Mesenchymal stem cell (in vitro differentiated cells and primary cell): ENCODE measurements around the gene NDRG4.
A peak's percentile ranks its signal among the peaks of the same experiment; 100 is the strongest.

Experiments used
- DNase-seq: peaks from one replicate; pipeline ENCODE4 v3.0.0-alpha.2; 2013
- H2AFZ ChIP-seq: one replicate; pipeline ENCODE4 v1.6.1; 2013; ENCODE audit warnings: low read depth, mild to moderate bottlenecking, control low read depth, inconsistent platforms, low read length, moderate library complexity
- H2AK5ac ChIP-seq: 2 replicates; pipeline ENCODE4 v1.6.1; 2013; ENCODE audit warnings: low read length, moderate library complexity, mild to moderate bottlenecking, inconsistent platforms; ENCODE audit not compliant: severe bottlenecking
- H2BK120ac ChIP-seq: one replicate; pipeline ENCODE4 v1.6.1; 2013; ENCODE audit warnings: low read depth, mild to moderate bottlenecking, inconsistent platforms, low read length, moderate library complexity
- H2BK12ac ChIP-seq, 2 experiments: one replicate each; pipeline ENCODE4 v1.6.1; 2013; ENCODE audit warnings: inconsistent platforms in 2 of 2, low read length in 2 of 2, mild to moderate bottlenecking in 2 of 2, moderate library complexity in 2 of 2, control low read depth in 1 of 2
- H2BK15ac ChIP-seq: one replicate; pipeline ENCODE4 v1.6.1; 2013; ENCODE audit warnings: mild to moderate bottlenecking, low read depth, inconsistent platforms; ENCODE audit not compliant: poor library complexity, severe bottlenecking
- H2BK5ac ChIP-seq: 2 replicates; pipeline ENCODE4 v1.6.1; 2013; ENCODE audit warnings: low read depth, mild to moderate bottlenecking, low read length, control low read depth, inconsistent platforms; ENCODE audit not compliant: poor library complexity, severe bottlenecking
- H3K14ac ChIP-seq, 2 experiments: one replicate each; pipeline ENCODE4 v1.6.1; 2013; ENCODE audit warnings: inconsistent platforms in 2 of 2, low read length in 2 of 2, control low read depth in 1 of 2, mild to moderate bottlenecking in 1 of 2, moderate library complexity in 1 of 2
- H3K18ac ChIP-seq, 2 experiments: one replicate each; pipeline ENCODE4 v1.6.1; 2013; ENCODE audit warnings: inconsistent platforms in 2 of 2, low read length in 2 of 2, control low read depth in 1 of 2, low read depth in 1 of 2, mild to moderate bottlenecking in 1 of 2
- H3K23ac ChIP-seq, 2 experiments: one replicate each; pipeline ENCODE4 v1.6.1; 2013; ENCODE audit warnings: inconsistent platforms in 2 of 2, low read length in 2 of 2, mild to moderate bottlenecking in 2 of 2, moderate library complexity in 2 of 2, control low read depth in 1 of 2
- H3K27ac ChIP-seq: 2 replicates; pipeline ENCODE4 v1.5.1; 2013; ENCODE audit warnings: mild to moderate bottlenecking, moderate library complexity, low read length, control low read depth, inconsistent platforms; ENCODE audit not compliant: poor library complexity, severe bottlenecking
- H3K27me3 ChIP-seq, 2 experiments: 2 replicates each; pipeline versions ENCODE4 v1.6.1 to v1.7.0; 2013; ENCODE audit warnings: low read length in 2 of 2, mild to moderate bottlenecking in 2 of 2, moderate library complexity in 2 of 2, control low read depth in 1 of 2, inconsistent platforms in 1 of 2; ENCODE audit not compliant: control insufficient read depth in 1 of 2, insufficient read depth in 1 of 2
- H3K36me3 ChIP-seq, 2 experiments: 2 replicates each; pipeline versions ENCODE4 v1.6.1 to v1.7.0; 2013; ENCODE audit warnings: low read length in 2 of 2, control low read depth in 1 of 2, inconsistent platforms in 1 of 2, low read depth in 1 of 2, mild to moderate bottlenecking in 1 of 2; ENCODE audit not compliant: insufficient read depth in 2 of 2, control insufficient read depth in 1 of 2
- H3K4ac ChIP-seq, 2 experiments: one replicate each; pipeline ENCODE4 v1.6.1; 2013; ENCODE audit warnings: inconsistent platforms in 2 of 2, low read length in 2 of 2, mild to moderate bottlenecking in 2 of 2, moderate library complexity in 2 of 2, control low read depth in 1 of 2, low read depth in 1 of 2
- H3K4me1 ChIP-seq: 2 replicates; pipeline ENCODE4 v1.6.1; 2013; ENCODE audit warnings: low read depth, low read length, control low read depth; ENCODE audit not compliant: control insufficient read depth, insufficient read depth
- H3K4me2 ChIP-seq: 2 replicates; pipeline ENCODE4 v1.6.1; 2013; ENCODE audit warnings: low read length, mild to moderate bottlenecking, inconsistent platforms; ENCODE audit not compliant: poor library complexity, severe bottlenecking
- H3K4me3 ChIP-seq, 2 experiments: 2 replicates each; pipeline versions ENCODE4 v1.5.1 to v1.7.0; 2013; ENCODE audit warnings: low read length in 2 of 2, mild to moderate bottlenecking in 2 of 2, control low read depth in 1 of 2, low read depth in 1 of 2; ENCODE audit not compliant: insufficient read depth in 1 of 2
- H3K79me1 ChIP-seq: replicated peaks from 2 replicates; pipeline ENCODE4 v1.6.1; 2013; ENCODE audit warnings: mild to moderate bottlenecking, control low read depth, low read length, inconsistent platforms; ENCODE audit not compliant: poor library complexity, severe bottlenecking
- H3K9ac ChIP-seq: 2 replicates; pipeline ENCODE4 v1.7.0; 2013; ENCODE audit warnings: mild to moderate bottlenecking, low read length, moderate library complexity
- H3K9me3 ChIP-seq: 2 replicates; pipeline ENCODE4 v1.7.0; 2013; ENCODE audit warnings: mild to moderate bottlenecking, low read length; ENCODE audit not compliant: control insufficient read depth
- H4K8ac ChIP-seq: one replicate; pipeline ENCODE4 v1.6.1; 2013; ENCODE audit warnings: inconsistent platforms, mild to moderate bottlenecking, low read length, moderate library complexity
- H4K91ac ChIP-seq: one replicate; pipeline ENCODE4 v1.6.1; 2013; ENCODE audit warnings: mild to moderate bottlenecking, low read length, inconsistent platforms
- WGBS: methylation state at CpG from one replicate; pipeline ENCODE4 v1.1.7; 2013; ENCODE audit warnings: mixed read lengths; 5-methylcytosine and 5-hydroxymethylcytosine counted together

Gene NDRG4

GRCh38 chr16:58476791-58477190 lies 23.2 kb upstream of the NDRG4 start:
- no peak overlapping the region for H2BK12ac ChIP-seq
- H3K23ac ChIP-seq = no peak overlapping the region
- no peak overlapping the region for H3K9ac ChIP-seq
- no peak overlapping the region for H3K4me2 ChIP-seq
- no peak overlapping the region for H3K18ac ChIP-seq
- H3K9me3 ChIP-seq = no peaks in the 10 kb centered on the region
- no peaks in the 10 kb centered on the region for H3K4me1 ChIP-seq
- no peak overlapping the region for H4K8ac ChIP-seq
- no peak overlapping the region for H4K91ac ChIP-seq
- no peak overlapping the region for H2BK120ac ChIP-seq
- H3K14ac ChIP-seq = no peak overlapping the region
- H3K79me1 ChIP-seq = no peaks in the 10 kb centered on the region
- DNase-seq = no peak
- no peak overlapping the region for H2BK5ac ChIP-seq
- H3K4ac ChIP-seq = no peak overlapping the region
- peaks cover 30 to 43% of the 10 kb centered on the region in 2 experiments for H3K27me3 ChIP-seq
- no peak overlapping the region for H3K4me3 ChIP-seq
- no peak overlapping the region for H2AFZ ChIP-seq
- no peaks in the 10 kb centered on the region for H3K36me3 ChIP-seq
- no peak overlapping the region for H2AK5ac ChIP-seq
- H3K27ac ChIP-seq = no peak overlapping the region
- no peak overlapping the region for H2BK15ac ChIP-seq
- WGBS = no CpG with 5 or more reads among the region's 1 CpG

- no peak overlapping the region for H3K9ac ChIP-seq
- no peaks in the 10 kb centered on the region for H3K4me1 ChIP-seq
- DNase-seq = no peak
- no peak overlapping the region for H4K91ac ChIP-seq
- no peaks in the 10 kb centered on the region for H3K79me1 ChIP-seq
- H2BK5ac ChIP-seq = no peak overlapping the region
- H3K23ac ChIP-seq = no peak overlapping the region
- H2BK12ac ChIP-seq = no peak overlapping the region
- no peak overlapping the region for H3K4ac ChIP-seq
- H3K4me3 ChIP-seq = no peak overlapping the region
- no peak overlapping the region for H3K4me2 ChIP-seq
- no peak overlapping the region for H2BK15ac ChIP-seq
- no peak overlapping the region for H2BK120ac ChIP-seq
- H3K18ac ChIP-seq = no peak overlapping the region
- WGBS = 96% methylated on average over 2 of the region's 2 CpGs
- H3K14ac ChIP-seq = no peak overlapping the region
- no peak overlapping the region for H4K8ac ChIP-seq
- no peaks in the 10 kb centered on the region for H3K9me3 ChIP-seq
- no peak overlapping the region for H2AFZ ChIP-seq
- peaks cover 22 to 27% of the 10 kb centered on the region in 2 experiments for H3K27me3 ChIP-seq
- no peak overlapping the region for H3K27ac ChIP-seq
- H2AK5ac ChIP-seq = no peak overlapping the region
- H3K36me3 ChIP-seq = no peaks in the 10 kb centered on the region
Observed at GRCh38 chr16:58478427-58478826, 21.5 kb upstream of the NDRG4 start.

- H3K79me1 ChIP-seq = no peaks in the 10 kb centered on the region
- H4K91ac ChIP-seq = no peak overlapping the region
- no peaks in the 10 kb centered on the region for H3K36me3 ChIP-seq
- H2AFZ ChIP-seq = peak overlapping the region; percentile 47
- no peaks in the 10 kb centered on the region for H3K9me3 ChIP-seq
- H2BK120ac ChIP-seq = no peak overlapping the region
- no peak overlapping the region for H3K14ac ChIP-seq
- no peak overlapping the region for H3K18ac ChIP-seq
- no peak overlapping the region for H2BK15ac ChIP-seq
- 95% methylated on average over 11 of the region's 11 CpGs for WGBS
- H3K4ac ChIP-seq = no peak overlapping the region
- no peak overlapping the region for H4K8ac ChIP-seq
- peaks cover 8 to 17% of the 10 kb centered on the region in 2 experiments for H3K27me3 ChIP-seq
- H2BK12ac ChIP-seq = no peak overlapping the region
- no peak overlapping the region for H3K4me2 ChIP-seq
- H3K9ac ChIP-seq = no peak overlapping the region
- no peaks in the 10 kb centered on the region for H3K4me1 ChIP-seq
- no peak overlapping the region for H2BK5ac ChIP-seq
- no peak for DNase-seq
- no peak overlapping the region for H3K27ac ChIP-seq
- H2AK5ac ChIP-seq = no peak overlapping the region
- H3K4me3 ChIP-seq = no peak overlapping the region
- H3K23ac ChIP-seq = no peak overlapping the region
Observed at GRCh38 chr16:58481226-58481869, 18.6 kb upstream of the NDRG4 start.

- H4K91ac ChIP-seq = no peak overlapping the region
- H3K23ac ChIP-seq = no peak overlapping the region
- H3K18ac ChIP-seq = no peak overlapping the region
- H3K79me1 ChIP-seq = no peaks in the 10 kb centered on the region
- H2AK5ac ChIP-seq = no peak overlapping the region
- WGBS = 69% methylated on average over 8 of the region's 8 CpGs
- no peak overlapping the region for H3K4me2 ChIP-seq
- no peak overlapping the region for H3K9ac ChIP-seq
- H2BK5ac ChIP-seq = no peak overlapping the region
- H3K9me3 ChIP-seq = no peaks in the 10 kb centered on the region
- DNase-seq = no peak
- no peak overlapping the region for H3K14ac ChIP-seq
- H4K8ac ChIP-seq = no peak overlapping the region
- no peaks in the 10 kb centered on the region for H3K36me3 ChIP-seq
- H2BK15ac ChIP-seq = no peak overlapping the region
- H3K4me1 ChIP-seq = no peaks in the 10 kb centered on the region
- H2BK12ac ChIP-seq = no peak overlapping the region
- H3K27me3 ChIP-seq = peaks cover 8 to 17% of the 10 kb centered on the region in 2 experiments
- no peak overlapping the region for H2AFZ ChIP-seq
- H3K27ac ChIP-seq = no peak overlapping the region
- no peak overlapping the region for H3K4ac ChIP-seq
- no peak overlapping the region for H2BK120ac ChIP-seq
- no peak overlapping the region for H3K4me3 ChIP-seq
Observed at GRCh38 chr16:58481931-58482330, 18.0 kb upstream of the NDRG4 start.
